Fibroblast of skin of back (primary cell): Measurements from ENCODE around the gene CHKA.

Experiments
- DNase-seq: peaks from one replicate; pipeline ENCODE4 v3.0.0-alpha.2; 2013

The CHKA gene

DNA sequence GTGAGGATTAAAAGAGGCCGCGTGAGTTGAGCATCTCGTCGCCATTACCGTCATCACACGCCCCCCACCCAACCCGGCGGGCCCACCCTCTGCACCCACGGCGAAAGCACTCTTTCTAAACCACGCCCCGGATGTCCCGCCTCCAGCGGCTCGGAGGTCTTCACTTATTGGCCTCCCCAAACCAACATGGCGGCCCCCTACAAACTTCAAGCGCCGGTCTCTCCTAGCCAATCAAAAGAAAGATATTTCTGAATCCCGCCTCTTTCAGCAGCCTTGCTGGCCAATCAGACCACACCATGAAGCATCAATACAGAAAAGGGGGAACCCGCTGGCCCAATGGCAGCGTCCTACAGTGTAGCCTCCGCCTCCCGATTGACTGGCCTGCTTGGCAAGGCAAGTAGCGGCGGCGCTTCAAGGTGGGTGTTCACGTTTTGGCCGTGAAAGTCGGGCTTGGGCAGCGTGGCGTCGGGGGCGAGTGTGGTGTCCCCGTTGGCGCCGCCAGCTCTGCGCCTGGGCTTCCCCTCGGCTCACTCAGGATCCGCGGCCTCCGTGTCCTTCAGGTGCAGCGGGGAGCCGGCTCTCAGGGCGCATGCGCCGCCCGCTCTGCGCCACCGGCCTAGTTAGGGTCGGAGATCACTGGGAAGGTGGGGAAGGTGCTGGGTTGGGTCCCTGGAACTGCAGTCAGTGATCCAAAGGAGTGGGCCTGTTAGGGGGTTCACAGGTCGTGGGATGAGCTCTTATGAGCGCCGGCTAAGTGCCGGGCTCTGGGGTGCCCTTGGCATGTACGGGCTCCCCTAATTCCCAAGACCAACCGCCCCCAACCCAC, 90.7 kb downstream of the CHKA start, which contains the start of gene NDUFS8:
Gene NDUFS8, plus strand, starts transcription at position 364 of the 826 bp plus-strand sequence. CDS start 1,471 bp downstream, outside the sequence.
- DNase-seq, result peak; percentile 99

DNA sequence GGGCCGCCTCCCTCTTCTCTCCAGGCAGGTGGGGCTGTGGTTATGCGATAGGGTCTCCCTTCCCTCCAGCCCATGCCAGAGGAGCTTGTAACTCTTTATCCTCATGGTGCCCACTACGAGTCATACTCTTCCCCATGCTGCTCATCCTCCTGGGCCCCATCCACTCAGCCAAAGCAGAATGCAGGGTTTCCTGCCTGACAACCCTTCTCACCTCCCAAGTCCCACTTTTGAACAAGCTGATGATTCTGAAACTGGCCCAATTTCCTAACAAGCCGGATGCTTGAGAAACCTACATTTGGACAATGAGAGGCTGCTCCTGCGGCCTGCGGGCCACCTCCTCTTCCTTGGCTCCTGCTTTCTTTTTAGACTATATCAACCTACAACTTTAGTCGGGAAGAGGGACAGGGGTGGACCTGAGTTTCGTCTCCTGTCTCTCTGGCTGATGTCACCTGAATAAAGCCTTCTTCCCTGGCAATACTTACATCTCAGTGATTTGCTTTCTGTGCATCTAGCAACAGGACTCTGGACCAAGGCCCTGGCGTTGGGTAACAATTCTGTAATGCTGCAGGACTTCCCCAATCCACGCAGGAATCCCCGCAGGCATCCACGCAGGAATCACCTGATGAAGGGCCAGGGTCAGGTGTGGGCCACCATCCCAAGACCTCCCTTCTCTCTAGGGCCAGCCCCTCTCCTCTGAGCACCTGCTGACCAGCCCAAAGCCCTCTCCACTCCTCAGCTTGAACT, 92.2 kb downstream of the CHKA start:
- DNase-seq, result peak; percentile 75

DNA sequence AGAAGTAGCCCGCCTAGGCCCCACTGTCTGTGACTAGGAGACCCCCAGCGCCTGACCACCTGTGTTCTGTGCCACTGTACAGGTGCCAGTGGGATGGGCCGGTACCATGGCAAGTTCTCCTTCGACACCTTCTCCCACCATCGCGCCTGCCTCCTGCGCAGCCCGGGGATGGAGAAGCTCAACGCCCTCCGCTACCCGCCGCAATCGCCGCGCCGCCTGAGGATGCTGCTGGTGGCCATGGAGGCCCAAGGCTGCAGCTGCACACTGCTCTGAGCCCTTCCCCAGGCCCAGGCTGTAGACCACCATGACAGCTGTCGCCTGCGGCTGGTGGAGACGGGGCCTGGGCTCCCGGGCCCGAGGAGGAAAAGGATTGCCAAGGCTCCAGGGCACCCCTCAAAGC, 93.5 kb downstream of the CHKA start:
- no peak for DNase-seq

DNA sequence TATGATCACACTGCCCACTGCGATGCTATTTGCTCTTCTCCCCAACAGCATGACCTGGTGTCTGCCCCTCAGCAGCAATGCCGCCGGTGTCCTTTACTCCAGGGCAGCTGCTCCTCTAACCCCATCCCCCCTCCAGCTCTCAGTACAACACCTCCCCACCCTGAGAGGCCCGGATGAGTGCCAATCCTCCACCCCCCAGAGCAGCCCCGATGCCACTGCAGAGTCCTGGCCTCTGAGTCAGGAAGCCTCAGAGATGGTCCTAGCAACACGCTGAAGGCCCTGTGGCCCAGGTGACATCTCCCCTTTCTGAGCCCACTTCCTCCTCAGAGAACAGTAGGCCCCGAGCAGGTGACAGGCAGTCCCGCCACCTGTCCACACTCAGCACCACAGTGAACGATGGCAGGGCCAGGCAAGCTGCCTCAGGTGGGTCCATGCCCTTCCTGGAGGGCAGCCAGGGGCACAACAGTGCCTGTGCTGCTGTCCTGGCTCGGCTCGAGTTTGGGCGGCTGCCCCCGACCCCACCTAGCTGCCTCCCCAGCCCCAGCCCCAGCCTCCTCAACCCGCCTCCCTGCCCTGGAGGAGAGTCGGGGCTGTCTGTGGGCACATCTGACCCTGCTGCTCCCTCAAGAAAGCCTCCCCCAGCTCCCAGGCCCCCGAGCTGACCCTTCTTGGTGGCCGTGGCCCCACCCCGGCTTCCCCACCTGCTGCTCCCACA, 94.6 kb downstream of the CHKA start:
- DNase-seq, result peak; percentile 33

DNA sequence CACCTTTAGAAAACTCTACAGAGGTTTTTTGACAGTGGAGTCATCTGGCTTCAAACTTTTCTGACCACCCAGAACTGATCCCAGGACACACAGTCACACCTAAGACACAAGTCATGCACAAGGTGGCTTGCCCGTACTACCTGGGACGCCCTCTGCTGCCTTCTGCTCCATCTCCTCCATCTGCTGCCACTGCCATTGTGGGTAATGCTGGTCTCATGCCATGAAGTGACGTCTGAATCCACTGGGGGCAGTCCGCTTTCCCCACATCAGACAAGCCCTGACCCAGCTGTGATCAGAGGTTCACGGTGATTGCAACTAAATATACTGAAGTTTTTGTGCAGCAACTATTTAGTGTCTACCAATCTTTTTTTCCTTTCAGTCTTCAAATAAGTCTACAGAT, 96.1 kb downstream of the CHKA start:
- peak; percentile 25 for DNase-seq

DNA sequence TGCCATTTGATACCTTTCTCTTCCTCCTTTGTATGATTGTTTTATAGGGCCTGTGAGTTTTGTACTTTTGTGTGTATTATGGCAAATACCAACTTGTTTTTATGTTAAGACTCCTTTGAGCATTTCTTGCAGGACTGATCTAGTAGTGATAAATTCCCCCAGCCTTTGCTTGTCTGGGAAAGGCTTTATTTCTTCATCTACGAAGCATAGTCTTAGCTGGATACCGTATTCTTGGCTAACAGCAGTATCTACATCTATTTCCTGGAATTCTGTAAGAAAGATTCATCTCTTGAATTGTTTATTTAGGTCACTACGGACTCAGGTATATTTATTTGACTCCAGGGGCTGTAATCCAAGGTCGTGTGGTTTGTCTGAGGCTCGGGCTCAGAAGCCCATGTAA, 96.7 kb downstream of the CHKA start:
- no peak for DNase-seq

DNA sequence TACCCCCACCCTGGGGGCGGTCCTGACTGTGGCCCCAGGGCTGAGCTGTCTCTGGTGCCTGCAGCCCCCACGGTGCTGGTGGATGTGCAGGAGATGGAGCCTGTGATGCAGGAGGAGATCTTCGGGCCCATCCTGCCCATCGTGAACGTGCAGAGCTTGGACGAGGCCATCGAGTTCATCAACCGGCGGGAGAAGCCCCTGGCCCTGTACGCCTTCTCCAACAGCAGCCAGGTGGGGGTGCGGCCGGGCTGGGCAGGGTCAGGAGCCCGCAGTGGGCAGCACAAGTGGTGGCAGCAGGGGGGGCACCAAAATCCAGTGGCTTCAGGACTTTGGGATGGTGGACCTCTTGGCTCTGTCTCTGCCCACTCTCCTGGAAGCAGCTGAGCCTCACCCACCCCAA, 98.7 kb downstream of the CHKA start:
- DNase-seq, result no peak

DNA sequence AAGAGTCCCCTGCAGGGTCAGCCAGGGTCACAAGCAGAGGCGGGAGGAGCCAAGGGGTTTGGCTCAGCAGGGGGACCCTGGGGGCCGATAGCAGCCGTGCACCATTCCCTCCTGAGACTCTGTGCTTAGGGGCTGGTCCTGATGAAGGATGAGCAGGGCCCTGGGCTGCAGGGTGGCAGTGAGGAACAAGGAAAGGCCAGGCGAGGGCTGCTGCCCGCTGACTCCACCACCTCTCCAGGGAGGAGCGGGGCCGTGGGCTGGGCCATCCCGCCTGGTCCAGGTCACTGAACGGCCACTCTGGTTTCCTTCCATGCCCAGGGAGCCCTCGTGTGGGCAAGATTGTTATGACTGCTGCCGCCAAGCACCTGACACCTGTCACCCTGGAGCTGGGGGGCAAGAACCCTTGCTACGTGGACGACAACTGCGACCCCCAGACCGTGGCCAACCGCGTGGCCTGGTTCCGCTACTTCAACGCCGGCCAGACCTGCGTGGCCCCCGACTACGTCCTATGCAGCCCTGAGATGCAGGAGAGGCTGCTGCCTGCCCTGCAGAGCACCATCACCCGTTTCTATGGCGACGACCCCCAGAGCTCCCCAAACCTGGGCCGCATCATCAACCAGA, 99.9 kb downstream of the CHKA start:
- DNase-seq, result no peak

DNA sequence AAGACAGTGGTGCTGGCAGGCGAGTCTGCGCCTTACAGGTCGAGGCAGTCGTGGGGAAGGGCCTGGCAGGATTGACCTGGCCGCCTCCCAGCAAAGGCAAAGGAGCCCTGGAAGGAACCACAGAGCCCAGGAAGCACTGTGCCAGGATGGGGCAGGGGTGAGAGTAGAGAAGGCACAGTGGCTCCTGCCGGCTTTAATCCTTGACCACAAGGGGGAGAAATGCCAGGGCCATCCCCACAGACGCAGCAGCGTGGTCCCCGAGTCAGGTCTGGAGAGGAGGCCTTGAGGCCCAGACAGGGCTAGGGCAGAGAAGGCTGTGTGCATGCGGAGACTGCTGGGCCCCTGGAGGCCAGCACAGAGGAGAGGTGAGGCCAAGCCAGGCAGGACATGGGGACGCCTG, 100.6 kb downstream of the CHKA start:
- peak; percentile 46 for DNase-seq

DNA sequence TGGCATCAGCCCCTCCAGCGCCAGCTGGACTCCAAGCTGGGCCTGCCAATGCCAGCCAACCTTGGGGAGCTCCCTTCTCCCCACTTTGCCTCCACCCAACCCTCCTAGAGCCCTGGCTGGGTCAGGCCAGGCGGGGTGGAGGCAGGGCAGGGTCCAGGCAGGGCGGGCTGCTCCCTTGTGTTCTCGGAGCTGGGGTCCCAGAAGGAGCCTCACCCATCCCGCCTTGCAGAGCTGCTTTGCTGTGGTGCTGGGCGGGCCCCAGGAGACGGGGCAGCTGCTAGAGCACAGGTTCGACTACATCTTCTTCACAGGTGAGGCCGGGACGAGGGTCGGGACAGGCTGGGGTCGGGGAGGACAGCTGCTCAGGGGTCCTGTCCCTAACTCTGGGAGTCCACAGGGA, 101.7 kb downstream of the CHKA start:
- DNase-seq, result no peak

DNA sequence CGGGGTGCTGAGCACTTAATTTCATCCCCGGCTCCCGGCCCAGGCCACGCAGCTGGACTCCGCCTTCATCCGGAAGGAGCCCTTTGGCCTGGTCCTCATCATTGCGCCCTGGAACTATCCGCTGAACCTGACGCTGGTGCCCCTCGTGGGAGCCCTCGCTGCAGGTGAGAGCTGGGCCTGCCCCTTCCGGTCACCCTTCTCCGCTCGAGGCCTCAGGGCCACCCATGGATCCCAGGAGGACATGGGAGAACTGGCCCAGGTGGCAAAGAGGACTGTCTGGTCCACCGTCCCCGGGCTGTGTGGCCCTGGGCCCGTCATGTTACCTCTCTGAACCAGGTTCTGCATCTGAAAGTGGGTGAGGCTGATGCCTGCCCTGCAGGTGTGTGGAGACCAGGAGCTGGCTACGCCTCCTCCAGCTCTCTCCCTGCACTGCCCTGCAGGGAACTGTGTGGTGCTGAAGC, 102.4 kb downstream of the CHKA start:
- no peak for DNase-seq

DNA sequence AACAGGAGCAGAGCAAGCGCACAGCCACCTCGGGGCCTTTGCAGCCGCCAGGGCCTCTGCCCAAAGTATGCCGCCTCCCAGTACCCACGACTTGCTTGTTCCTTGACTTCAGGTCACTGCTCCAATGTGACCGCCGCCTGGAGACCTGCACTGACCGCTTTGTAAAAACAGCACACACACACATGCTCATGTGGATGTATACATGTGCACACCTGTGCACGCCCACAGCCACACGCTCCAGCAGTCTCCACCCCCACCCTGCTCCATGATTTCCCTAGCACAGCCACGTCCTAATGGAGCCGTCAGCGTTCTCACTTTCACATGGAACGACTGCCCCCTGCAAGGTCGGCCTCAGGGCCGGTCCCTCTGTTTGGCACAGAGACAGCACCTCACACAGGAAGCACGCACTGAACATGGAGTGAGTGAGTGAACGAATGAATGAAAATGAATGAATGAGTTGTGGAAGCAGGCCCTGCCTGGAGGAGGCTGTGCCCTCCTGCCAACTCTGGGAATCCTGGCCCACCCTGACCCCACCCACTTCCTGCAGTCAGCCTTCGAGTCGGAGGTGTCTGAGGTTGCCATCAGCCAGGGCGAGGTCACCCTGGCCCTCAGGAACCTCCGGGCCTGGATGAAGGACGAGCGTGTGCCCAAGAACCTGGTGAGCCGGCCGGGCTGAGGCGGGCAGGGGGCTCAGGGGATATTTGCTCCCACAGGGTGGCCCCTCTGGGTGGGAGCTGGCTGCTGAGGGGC, 103.0 kb downstream of the CHKA start:
- no peak for DNase-seq

DNA sequence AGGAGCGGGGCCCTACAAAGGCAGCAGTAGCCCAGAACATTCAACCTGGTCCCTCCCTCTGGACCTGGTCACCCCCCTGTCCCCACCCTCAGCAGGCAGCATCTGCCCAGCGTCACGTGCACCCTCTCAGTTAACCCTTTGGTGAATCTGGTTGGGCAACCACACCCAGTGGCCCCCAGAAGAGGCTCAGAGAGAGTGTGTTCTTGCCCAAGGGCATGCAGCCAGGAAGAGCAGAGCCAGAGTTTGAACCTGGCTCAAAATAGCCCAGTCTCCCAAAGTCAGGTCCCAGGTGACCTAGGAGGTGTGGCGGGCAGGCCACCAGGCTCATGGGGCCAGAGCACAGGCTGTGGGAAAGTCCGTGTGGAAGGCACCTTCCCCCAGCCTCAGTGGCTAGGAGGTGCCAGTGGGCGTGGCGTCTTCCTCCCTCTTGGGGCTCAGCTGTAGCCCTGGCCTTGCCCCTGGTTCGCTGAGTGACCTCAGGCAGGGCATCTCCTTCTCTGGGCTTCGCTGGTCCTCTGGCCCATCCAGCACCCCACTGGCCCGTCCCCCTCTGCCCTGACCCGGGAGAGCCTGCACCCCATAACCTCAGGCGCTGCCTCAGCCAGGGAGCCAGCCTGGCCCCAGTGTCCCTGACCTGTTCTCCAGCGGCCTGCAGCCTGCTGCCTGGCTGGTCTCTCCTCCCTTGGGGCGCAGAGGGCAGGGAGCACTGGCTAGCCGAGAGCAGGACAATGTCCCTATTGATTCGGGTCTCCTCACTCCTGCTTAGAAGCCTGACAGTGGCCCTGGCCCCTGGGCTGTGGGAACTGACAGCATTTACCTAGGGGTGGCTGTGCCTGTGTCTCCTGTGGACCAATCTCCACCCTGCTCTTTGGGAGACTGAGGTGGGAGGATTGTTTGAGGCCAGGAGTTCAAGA, 104.0 kb downstream of the CHKA start:
- no peak for DNase-seq

DNA sequence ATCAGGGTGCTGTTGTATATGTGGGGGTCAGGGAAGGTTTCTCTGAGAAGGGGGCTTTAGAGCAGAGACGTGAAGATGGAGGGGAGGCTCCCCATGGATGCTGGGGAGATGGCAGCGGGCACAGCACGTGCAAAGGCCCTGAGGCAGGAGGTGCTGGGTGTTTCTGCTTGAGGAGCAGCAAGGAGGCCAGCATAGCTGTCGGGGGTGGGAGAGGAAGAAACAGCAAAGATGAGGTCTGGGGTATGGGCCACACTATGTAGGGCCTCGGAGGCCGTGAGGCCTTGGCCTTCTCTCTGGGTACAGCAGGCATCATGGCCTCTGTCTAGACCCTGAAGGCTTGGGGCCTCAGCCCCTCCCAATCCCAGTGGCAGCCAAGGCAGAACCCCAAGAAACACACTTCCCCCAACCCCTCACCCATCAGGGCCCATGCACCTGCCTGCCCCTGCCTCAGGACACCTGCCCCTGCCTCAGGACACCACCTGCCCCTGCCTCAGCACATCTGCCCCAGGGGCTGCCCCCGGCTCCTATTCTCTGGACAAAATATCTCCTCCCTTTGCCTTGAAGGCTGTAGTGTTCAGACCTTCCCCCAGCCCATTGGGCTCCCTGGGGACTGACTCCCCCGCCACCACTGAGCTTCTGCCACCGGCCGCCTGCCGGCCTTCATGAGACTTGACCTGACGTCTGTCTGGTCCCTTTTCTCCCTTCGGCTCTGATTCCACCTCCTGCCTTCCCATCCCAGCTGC, 104.9 kb downstream of the CHKA start:
- DNase-seq, result peak; percentile 25

DNA sequence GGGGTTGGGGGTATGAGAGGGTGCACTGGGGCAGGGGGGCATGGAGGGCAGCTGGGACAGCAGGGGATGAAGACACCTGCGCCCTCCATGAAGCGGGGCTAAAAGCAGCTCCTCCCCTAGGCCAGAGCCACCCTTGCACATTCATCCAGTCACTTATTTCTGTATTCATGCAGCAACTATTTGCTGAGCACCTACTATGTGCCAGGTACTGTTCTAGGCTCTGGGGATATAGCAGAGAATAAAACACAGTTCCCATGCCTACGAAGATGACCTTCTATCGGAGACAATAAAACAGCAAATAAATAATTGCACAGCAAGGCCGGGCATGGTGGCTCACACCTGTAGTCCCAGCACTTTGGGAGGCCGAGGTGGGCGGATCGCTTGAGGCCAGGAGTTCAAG, 105.7 kb downstream of the CHKA start:
- DNase-seq, result no peak

DNA sequence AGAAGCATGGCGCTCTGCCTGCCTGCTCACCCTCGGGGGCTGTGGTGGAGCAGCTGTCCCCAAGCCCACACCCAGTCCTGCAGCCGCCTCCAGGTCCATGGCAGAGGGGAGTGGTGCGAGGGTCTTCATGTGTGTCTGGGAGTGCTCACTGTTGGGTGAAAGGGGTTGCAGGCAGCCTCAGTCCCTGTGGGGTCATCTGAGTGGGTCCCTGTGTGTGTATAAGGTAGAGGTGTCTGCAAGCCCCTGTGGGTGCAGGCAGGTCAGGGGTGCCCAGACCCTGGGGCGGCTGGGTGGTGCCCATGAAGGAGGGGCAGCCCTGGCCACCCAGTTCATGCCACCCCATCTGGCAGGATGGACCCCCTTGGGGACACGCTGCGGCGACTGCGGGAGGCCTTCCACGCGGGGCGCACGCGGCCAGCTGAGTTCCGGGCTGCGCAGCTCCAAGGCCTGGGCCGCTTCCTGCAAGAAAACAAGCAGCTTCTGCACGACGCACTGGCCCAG, 106.2 kb downstream of the CHKA start:
- no peak for DNase-seq

DNA sequence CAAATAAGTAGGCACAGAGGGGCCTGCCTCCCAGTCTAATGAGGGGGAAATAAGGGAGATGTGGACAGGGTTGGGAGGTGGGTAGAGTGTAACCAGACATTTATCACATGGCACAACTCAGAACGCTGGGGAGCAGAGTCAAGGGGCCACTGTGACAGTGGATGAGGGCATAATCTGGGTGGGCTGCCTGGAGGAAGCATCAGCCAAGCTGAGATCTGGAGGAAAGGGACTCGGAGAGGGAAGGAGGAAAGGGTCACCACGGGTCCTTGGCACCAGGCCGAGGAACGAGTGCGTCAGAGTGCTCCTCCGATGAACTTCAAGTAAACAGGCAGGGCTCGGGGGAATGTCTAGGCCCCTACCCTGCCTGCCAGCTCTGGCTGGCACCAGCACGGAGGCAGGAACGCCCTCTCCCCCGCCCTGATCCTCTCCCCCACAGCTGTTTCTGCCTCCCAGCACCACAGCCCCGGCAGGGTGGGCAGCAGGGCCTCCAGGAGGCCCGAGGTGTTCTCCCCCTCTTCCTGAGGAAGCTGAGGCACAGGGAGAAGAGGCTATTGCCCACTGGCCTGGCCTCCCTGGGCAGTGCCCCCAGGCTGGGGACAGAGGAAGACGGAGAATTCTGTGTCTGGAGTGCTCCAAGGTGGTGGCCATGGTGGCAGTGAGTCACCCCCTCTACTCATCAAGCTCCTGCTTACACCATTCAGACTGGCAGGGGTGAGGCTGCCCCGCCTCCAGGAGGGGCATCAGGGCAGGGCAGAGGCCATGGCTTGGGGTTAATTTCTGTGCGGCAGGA, 106.8 kb downstream of the CHKA start:
- DNase-seq, result peak; percentile 76

DNA sequence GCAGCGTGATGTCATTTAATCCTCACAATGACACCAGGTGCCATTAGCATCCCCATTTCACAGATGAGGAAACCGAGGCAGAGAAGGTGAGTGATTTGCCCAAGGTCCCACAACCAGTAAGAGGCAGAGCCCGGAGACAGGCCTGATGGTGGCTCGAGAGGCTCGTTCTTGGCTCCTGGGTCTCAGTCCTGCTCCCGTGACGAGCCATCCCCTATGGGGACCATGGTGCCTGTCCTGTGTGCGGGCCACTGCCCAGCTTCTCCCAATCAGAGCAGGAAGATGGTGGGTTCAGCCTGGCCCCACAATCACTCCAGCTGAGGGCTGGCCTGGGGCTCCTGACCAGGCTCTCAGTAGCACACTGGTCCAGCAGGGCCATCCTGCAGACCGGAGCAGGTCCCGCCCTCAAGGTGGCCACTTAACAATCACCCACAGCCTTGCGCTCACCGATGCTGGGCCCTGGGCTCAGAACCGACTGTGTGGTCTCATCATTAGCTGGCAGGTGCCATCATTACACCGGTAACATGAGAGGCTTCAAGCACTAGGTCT, 107.5 kb downstream of the CHKA start:
- DNase-seq, result no peak
